ENCODE measurements around the gene BRPF1.

Gene BRPF1

GRCh38 chr3:9784965-9785364 is 53.4 kb downstream of the BRPF1 start:
- DNase-seq (ENCODE audit: insufficient read length, low spot score) (no peak), FAIRE-seq (no peak)

- FAIRE-seq, result no peak
- no peak for DNase-seq (ENCODE audit: insufficient read length, low spot score)
These were observed 54.1 kb downstream of the BRPF1 start for GRCh38 chr3:9785602-9786001.

GRCh38 chr3:9786209-9786739 is 54.7 kb downstream of the BRPF1 start:
- no peak for FAIRE-seq
- DNase-seq (ENCODE audit: insufficient read length, low spot score), result no peak

- no peak for DNase-seq (ENCODE audit: insufficient read length, low spot score)
- no peak for FAIRE-seq
These were observed 55.5 kb downstream of the BRPF1 start for GRCh38 chr3:9786825-9787669.

- DNase-seq (ENCODE audit: insufficient read length, low spot score) (no peak), FAIRE-seq (no peak)
These were observed 56.2 kb downstream of the BRPF1 start for GRCh38 chr3:9787714-9788113.

DNA sequence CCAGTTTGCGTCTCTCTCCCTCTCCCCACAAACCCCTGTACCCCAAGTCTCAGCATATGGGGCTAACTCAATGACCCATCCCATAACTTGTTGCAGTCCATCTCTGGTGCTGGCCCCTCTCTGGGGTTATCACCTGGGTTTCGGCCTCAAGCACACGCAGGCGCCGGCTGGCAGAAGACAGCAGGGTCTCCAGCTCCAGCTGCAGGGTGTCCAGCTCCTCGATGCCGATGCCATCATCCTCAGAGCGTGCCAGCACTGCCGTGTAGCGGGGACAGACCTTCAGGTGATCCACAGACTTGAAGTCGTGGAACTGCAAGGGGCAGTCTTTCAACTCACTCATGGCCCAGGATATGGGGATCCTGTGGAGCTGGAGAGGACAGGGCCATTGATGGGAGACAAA is 59.6 kb downstream of the BRPF1 start:
- FAIRE-seq (no peak), DNase-seq (ENCODE audit: insufficient read length, low spot score) (no peak)

- DNase-seq (ENCODE audit: insufficient read length, low spot score), result no peak
- no peak for FAIRE-seq
These were observed 60.4 kb downstream of the BRPF1 start for GRCh38 chr3:9791790-9792404.

DNA sequence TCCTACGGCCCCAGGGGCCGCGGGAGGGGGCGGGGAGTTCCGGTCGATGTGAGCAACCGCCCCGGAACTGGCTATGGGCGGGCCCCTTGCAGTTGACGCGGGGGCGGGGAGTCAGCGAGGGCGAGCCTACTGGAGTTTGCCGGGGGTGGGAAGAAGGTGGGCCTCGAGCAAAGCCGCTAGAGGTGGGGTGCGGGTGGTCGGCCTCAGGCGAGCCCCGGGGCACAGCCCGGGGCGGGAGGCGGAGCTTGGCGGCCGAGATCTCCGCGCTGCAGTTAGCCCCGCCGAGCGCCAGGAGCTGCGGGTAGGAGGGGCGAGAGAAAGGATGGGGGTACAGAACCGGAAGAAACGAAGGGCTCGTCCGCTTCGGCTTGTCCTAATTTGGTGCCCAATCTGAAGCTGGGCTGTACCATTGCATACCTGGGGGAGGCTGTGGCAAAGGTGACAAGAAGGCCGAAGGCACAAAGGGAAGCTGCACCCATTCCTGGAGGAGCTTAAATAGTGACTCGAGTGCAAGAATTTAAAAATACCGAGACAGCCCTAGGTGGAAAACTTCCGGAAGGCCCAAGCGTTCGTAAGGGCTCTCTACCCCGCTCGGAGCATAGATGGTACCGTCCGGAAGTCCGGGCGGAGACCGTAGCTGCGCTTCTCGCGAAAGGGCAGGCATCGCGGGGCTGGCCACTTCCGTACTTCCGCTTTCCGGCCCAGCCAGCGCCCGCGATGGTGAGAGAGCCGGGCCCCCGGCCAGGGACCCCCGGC is 61.0 kb downstream of the BRPF1 start, which contains the start of the genes ARPC4 and TADA3:
ARPC4 (plus strand) TSS at position 678 of the 756 bp plus-strand sequence; CDS start at position 718, 40 bp downstream.
TADA3 (minus strand) TSS at position 69 of the 756 bp plus-strand sequence. CDS start 1,007 bp downstream, outside the sequence.
- DNase-seq (ENCODE audit: insufficient read length, low spot score) (peak; percentile 92), FAIRE-seq (peak; percentile 4)

- FAIRE-seq, result no peak
These were observed 61.7 kb downstream of the BRPF1 start for GRCh38 chr3:9793161-9793781.

DNA sequence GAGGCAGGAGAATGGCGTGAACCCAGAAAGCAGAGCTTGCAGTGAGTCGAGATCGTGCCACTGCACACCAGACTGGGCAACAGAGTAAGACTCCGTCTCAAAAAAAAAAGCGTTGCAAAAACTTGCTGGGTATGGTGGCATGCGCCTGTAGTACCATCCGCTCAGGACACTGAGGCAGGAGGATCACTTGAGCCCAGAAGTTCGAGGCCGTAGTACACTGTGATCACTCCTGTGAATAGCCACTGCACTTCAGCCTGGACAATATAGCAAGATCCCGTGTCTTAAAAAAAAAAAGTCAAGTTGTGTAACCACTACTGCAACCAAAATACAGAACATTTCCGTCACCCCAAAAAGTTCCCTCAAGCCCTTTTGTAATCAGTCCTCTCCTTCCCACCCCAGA is 62.9 kb downstream of the BRPF1 start:
- DNase-seq (ENCODE audit: insufficient read length, low spot score) (no peak), FAIRE-seq (no peak)

More at GRCh38 chr3:9793161-9793781, 61.7 kb downstream of the BRPF1 start:
- DNase-seq (ENCODE audit: insufficient read length, low spot score), result no peak

GRCh38 chr3:9795207-9795606 is 63.7 kb downstream of the BRPF1 start:
- DNase-seq (ENCODE audit: insufficient read length, low spot score), result no peak
- no peak for FAIRE-seq

DNA sequence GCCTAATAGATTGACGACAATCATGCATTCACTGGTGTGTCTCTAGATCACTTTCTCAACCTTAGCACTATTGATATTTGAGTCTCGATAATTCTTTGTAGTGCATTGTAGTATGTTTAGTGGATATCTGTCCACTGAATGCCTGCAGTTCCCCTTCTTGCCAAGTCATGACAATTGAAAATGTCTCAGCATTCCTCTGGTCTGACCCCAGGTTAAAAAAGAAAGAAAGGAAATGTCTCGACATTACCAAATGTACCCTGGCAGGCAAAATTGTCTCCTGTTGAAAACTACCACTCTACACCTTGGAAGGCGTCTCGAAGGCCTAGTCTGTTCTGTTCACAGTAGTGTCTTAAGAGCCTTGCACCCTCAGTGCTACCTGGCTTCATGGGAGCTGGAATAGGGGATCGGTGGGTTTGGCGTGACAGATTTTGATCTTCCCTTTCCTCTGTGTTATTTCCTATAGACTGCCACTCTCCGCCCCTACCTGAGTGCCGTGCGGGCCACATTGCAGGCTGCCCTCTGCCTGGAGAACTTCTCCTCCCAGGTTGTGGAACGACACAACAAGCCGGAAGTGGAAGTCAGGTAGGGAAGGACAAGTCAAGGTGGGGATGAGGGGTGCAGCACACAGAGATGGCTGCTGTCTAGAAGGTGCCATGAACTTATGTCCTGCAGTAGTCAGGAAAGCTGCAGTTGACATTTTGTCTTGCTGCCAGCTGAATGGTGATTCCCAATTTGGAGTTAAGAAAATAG is 65.8 kb downstream of the BRPF1 start:
- no peak for FAIRE-seq
- no peak for DNase-seq (ENCODE audit: insufficient read length, low spot score)
